Fibroblast of the aortic adventitia (primary cell): ENCODE results near the gene MRPL46. TPM values are rescaled to one million over a fixed set of nuclear protein-coding genes. Genes with fewer than 3 reads are reported as not detected.
"Not testable (repeated sequence)": the region's sequence is repeated elsewhere in the genome, so short reads cannot be mapped to it uniquely, and the experiment has no call there.

Source experiments
- DNase-seq: peaks from one replicate; pipeline ENCODE4 v3.0.0-alpha.2; 2010; ENCODE audit warnings: low read depth
- H3K4me3 ChIP-seq: 2 replicates; pipeline ENCODE4 v1.5.1; 2011; ENCODE audit warnings: low read depth, mild to moderate bottlenecking, control low read depth, low read length, moderate library complexity
- total RNA-seq: library from RNA; depleted of rRNA; stranded (reverse); fragments of >200 nt; gene quantifications from 2 replicates; pipeline ENCODE4 v1.2.3, GENCODE V29; 2012; ENCODE audit warnings: low replicate concordance
- TF ChIP-seq, protein P1 (sequence below): IDR thresholded peaks from 2 replicates; pipeline ENCODE4 v1.5.1; 2011; ENCODE audit warnings: mild to moderate bottlenecking, low read length, control low read depth, inconsistent platforms; ENCODE audit not compliant: insufficient read depth

Gene MRPL46
- total RNA-seq, 1 donor = 16.4 TPM

DNA sequence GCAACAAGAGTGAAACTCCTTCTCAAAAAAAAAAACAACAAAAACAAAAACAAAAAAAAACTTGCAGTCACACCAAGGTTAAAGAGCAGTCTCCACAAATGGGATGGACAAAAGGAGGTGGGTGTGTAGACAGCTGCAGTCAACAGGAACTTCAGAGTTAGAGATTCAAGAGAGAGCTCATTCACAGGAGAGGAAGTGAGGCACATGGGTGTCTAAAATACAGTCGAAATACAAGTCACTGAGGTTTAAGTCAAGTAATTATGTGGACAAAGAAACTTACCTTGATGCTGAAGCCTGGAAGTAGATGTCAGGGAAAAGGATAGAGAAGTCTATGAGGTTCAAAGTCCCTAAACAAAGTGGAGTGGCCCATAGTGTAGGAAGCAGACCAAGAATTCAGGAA is 15.1 kb upstream of the MRPL46 start:
- TF ChIP-seq, protein P1, sequence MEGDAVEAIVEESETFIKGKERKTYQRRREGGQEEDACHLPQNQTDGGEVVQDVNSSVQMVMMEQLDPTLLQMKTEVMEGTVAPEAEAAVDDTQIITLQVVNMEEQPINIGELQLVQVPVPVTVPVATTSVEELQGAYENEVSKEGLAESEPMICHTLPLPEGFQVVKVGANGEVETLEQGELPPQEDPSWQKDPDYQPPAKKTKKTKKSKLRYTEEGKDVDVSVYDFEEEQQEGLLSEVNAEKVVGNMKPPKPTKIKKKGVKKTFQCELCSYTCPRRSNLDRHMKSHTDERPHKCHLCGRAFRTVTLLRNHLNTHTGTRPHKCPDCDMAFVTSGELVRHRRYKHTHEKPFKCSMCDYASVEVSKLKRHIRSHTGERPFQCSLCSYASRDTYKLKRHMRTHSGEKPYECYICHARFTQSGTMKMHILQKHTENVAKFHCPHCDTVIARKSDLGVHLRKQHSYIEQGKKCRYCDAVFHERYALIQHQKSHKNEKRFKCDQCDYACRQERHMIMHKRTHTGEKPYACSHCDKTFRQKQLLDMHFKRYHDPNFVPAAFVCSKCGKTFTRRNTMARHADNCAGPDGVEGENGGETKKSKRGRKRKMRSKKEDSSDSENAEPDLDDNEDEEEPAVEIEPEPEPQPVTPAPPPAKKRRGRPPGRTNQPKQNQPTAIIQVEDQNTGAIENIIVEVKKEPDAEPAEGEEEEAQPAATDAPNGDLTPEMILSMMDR = no peak
- H3K4me3 ChIP-seq = no peak overlapping the region
- no peak for DNase-seq

DNA sequence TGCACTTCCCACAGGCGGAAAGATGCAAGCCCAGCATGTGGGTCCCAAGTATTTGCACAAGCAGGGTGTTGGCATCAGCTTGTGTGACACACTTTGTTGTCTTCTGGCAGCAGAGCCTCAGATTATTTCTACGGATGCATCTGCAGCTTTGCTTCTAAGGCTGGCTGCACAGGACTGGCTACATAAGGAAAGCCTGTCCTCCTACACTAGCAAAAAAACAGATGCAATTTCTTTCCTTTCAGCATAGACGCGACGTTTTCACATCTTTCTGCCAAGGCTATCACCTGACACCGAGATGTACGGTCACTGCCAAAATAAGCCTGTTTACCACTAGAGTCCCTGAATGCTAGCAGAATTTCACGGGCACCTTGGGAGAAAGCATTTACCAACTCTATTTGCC is 13.8 kb upstream of the MRPL46 start:
- no peak overlapping the region for H3K4me3 ChIP-seq
- TF ChIP-seq, protein P1 = no peak
- no peak for DNase-seq

DNA sequence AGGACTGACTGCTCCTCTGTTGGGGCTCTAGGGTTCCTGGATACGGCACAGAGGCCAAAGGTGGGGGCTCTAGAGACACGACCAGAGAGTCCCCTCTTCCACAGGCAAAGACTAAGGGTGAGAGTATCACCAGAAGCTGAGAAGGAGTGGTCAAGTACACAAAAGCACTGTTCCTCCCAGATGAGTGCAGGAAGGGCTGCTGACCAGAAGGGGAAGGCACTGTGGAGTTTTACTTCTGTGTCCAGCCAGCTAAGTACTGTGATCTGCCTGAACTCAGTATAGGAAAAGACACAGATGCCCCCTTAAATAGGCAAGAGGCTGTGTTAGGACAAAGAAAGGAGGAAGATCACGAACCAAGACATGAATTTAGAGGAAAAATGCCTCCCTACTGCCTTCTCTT is 12.0 kb upstream of the MRPL46 start:
- TF ChIP-seq, protein P1 = no peak
- DNase-seq = no peak
- H3K4me3 ChIP-seq = no peak overlapping the region

DNA sequence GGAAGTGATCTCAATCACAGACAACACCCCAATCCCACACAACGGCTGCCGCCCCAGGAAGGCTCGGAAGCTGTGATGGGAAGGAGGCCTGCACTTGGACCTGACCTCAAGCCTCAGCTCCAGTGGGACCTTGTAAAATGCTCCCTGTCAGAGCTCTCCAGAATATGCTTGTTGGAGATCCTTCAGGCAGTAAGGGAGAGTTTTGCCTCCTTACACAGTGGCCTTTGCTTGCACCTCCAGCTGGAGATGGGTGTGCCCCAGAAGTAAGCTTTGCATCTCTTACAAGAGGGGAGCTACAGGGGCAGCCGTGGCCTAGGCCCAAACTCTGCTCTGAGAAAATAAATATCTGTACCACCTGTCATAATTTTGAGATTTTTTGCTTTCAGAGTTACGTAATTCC is 10.7 kb upstream of the MRPL46 start:
- TF ChIP-seq, protein P1 = no peak
- no peak overlapping the region for H3K4me3 ChIP-seq
- DNase-seq = no peak

DNA sequence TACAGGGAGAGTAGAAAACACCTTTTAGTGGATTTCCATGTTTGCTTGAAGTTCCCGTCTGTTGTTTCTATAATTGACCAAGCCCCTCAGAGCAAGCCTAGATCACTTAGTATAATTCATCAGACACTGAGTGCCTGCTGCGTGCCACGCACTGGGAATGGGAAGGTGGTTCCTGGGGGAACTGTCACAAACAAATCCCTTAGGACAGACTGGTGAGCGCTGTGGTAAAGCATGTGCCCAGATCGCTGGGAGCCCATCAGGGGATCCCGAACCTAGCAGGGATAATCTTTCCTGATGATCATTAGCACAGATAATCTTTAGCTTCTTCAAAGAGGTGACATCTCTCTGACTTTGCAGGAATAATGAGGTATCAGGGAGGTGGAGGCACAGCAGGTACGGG is 9.9 kb upstream of the MRPL46 start:
- TF ChIP-seq, protein P1 = no peak
- DNase-seq = no peak

DNA sequence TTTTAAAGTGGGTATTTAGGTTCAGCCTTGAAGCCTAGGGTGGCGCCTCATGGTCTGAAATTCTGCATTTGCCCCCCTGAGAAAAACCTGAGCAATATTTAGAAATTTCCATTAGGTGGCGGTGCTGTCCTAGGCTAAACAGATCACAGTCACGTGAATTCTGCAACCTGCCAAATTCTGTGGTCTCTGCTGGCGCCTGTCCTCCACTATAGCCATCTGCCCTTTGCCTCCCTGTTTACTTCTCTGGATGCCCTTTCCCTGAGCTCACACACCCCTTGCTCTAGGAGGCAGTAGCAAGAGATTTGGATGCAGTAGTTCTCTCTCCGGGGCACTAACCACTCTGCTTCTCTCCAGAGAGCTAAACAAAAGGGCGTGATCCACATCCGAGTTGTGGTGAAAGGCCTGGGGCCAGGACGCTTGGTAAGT is 9.5 kb upstream of the MRPL46 start:
- TF ChIP-seq, protein P1 = peak; percentile 64
- DNase-seq = peak; percentile 74

More for the DNA sequence above, 9.9 kb upstream of the MRPL46 start:
- H3K4me3 ChIP-seq = no peak overlapping the region

DNA sequence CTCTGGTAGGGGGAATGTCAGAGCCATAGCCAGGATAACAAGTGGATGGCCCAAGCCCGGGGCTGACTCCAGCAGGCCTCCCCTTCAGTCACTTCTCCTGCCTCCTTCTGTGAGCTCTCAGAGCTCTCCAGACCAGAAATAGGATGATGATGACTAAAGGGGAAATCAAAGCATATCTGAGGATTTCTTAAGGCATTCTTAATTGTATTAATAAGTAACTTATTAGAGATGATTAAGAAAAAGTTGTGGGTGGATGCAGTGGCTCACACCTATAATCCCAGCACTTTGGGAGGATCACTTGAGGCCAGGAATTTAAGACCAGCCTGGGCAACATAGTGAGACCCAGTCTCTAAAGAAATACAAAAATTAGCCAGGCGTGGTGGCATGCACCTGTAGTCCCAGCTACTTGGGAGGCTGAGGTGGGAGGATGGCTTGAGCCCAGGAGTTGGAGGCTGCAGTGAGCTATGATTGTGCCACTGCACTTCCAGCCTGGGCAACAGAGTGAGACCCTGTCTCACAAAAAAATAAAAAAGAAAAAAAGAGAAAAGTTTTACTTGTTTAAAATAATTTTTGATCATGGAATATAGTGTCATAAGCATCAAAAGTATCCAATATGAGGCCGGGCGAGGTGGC is 6.6 kb upstream of the MRPL46 start:
- not testable (repeated sequence) for DNase-seq, H3K4me3 ChIP-seq

More for the DNA sequence above, 9.5 kb upstream of the MRPL46 start:
- H3K4me3 ChIP-seq = no peak overlapping the region
